ENCODE results near the gene EMID1. TPM values are rescaled to one million over a fixed set of nuclear protein-coding genes. Genes with fewer than 3 reads are reported as not detected.

The EMID1 gene
- total RNA-seq, 1 donor from 2014 or later, result 33.8 TPM

GRCh38 chr22:29194184-29194583, 11.5 kb upstream of the EMID1 start:
- FAIRE-seq, result no peak

GRCh38 chr22:29195118-29195963, 10.4 kb upstream of the EMID1 start:
- DNase-seq (ENCODE audit: low spot score in 2 of 2) (no peak), FAIRE-seq (no peak)

More at GRCh38 chr22:29194184-29194583, 11.5 kb upstream of the EMID1 start:
- DNase-seq (ENCODE audit: low spot score in 2 of 2), result no peak

- FAIRE-seq (no peak), DNase-seq (ENCODE audit: low spot score in 2 of 2) (no peak)
Observed at GRCh38 chr22:29195964-29196666, 9.6 kb upstream of the EMID1 start.

GRCh38 chr22:29197096-29197495, 8.6 kb upstream of the EMID1 start:
- FAIRE-seq, result no peak

GRCh38 chr22:29198240-29198639, 7.5 kb upstream of the EMID1 start:
- DNase-seq (ENCODE audit: low spot score in 2 of 2) (no peak), FAIRE-seq (no peak)

More at GRCh38 chr22:29197096-29197495, 8.6 kb upstream of the EMID1 start:
- DNase-seq (ENCODE audit: low spot score in 2 of 2), result no peak

GRCh38 chr22:29199702-29200400, 5.8 kb upstream of the EMID1 start:
- no peak for DNase-seq (ENCODE audit: low spot score in 2 of 2)
- no peak for FAIRE-seq

GRCh38 chr22:29200901-29201300, 4.8 kb upstream of the EMID1 start:
- FAIRE-seq, result no peak
- no peak for DNase-seq (ENCODE audit: low spot score in 2 of 2)

- peak in 1 of 2 donors; percentile 9 for DNase-seq (ENCODE audit: low spot score in 2 of 2)
- FAIRE-seq, result no peak
Observed at GRCh38 chr22:29201782-29202181, 3.9 kb upstream of the EMID1 start.

- DNase-seq (ENCODE audit: low spot score in 2 of 2), result peak in 1 of 2 donors; percentile 48
- no peak for FAIRE-seq
Observed at GRCh38 chr22:29202212-29203192, 3.2 kb upstream of the EMID1 start.

GRCh38 chr22:29203488-29204454, 1.9 kb upstream of the EMID1 start:
- FAIRE-seq (no peak), DNase-seq (ENCODE audit: low spot score in 2 of 2) (peak in 1 of 2 donors; percentile 9)

GRCh38 chr22:29204455-29205183, 1.1 kb upstream of the EMID1 start:
- FAIRE-seq (no peak), DNase-seq (ENCODE audit: low spot score in 2 of 2) (peak in 1 of 2 donors; percentile 12)

GRCh38 chr22:29205252-29205593, 473 bp upstream of the EMID1 start:
- FAIRE-seq (no peak), DNase-seq (ENCODE audit: low spot score in 2 of 2) (peak in 1 of 2 donors; percentile 16)

GRCh38 chr22:29206372-29207242, 911 bp downstream of the EMID1 start:
- DNase-seq (ENCODE audit: low spot score in 2 of 2), result peak in 1 of 2 donors; percentile 8
- FAIRE-seq, result no peak

- FAIRE-seq, result no peak
- DNase-seq (ENCODE audit: low spot score in 2 of 2), result no peak
Observed at GRCh38 chr22:29207243-29207550, 1.5 kb downstream of the EMID1 start.

- FAIRE-seq, result no peak
- DNase-seq (ENCODE audit: low spot score in 2 of 2), result no peak
Observed at GRCh38 chr22:29207562-29208501, 2.1 kb downstream of the EMID1 start.

- DNase-seq (ENCODE audit: low spot score in 2 of 2), result no peak
- no peak for FAIRE-seq
Observed at GRCh38 chr22:29208502-29208862, 2.8 kb downstream of the EMID1 start.

Measured in frontal cortex (tissue), 4 donors.